GM12874 (cell line): ENCODE data around the gene LRRC45.

Experiments used
- TF ChIP-seq, protein P1 (sequence below): IDR thresholded peaks from 2 replicates; pipeline ENCODE4 v1.5.1; 2011; ENCODE audit warnings: low read depth, mild to moderate bottlenecking, control low read depth, low read length, moderate library complexity; ENCODE audit not compliant: insufficient read depth

Gene LRRC45

DNA sequence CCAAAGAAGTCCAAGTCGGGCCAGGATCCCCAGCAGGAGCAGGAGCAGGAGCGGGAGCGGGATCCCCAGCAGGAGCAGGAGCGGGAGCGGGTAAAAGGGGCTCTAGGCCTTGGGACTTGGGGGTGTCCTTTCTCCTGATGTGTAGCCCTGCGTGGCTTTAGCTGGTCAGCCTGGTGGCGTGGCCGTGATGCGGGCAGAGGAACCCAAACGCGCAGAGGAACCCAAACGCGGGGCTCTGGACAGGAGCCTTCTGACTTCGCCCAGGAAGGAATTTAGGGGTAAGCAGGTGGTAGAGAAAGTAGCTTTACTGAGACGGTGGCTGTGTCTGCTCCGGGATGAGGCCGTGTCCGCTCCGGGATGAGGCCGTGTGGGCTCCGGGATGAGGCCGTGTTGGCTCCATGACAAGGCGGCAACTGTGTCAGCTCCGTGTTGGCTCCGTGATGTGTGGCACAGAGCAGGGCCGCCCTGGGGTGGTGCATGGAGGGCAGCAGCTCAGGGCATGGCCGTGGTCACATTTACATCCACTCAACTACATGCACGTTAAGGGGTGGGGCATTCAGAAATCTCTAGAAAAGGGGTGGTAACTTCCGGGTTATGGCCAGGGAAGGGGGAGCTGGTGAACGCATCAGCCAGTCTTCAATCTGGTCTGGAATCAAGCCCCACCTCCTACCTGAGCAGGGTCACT is 26.2 kb upstream of the LRRC45 start:
- TF ChIP-seq, protein P1, sequence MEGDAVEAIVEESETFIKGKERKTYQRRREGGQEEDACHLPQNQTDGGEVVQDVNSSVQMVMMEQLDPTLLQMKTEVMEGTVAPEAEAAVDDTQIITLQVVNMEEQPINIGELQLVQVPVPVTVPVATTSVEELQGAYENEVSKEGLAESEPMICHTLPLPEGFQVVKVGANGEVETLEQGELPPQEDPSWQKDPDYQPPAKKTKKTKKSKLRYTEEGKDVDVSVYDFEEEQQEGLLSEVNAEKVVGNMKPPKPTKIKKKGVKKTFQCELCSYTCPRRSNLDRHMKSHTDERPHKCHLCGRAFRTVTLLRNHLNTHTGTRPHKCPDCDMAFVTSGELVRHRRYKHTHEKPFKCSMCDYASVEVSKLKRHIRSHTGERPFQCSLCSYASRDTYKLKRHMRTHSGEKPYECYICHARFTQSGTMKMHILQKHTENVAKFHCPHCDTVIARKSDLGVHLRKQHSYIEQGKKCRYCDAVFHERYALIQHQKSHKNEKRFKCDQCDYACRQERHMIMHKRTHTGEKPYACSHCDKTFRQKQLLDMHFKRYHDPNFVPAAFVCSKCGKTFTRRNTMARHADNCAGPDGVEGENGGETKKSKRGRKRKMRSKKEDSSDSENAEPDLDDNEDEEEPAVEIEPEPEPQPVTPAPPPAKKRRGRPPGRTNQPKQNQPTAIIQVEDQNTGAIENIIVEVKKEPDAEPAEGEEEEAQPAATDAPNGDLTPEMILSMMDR = no peak

DNA sequence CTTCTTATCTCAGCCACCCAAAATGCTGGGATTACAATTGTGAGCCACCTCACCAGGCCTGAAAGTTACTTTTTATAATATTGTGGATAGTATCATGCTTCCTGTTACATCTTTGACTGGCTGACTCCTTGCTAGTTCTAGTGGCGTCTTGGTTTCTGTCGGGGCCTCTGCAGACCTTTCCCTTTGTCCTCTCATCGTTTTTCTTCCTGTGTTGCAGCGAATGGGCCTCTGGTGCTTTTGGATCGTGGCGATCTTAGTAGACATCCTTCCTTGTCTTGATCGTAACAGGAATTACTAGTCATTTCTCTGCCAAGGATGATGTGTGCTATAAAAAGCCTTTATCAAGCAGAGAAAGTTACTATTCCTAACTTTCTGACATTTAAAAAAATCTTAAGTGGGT is 24.9 kb upstream of the LRRC45 start:
- TF ChIP-seq, protein P1 = no peak

DNA sequence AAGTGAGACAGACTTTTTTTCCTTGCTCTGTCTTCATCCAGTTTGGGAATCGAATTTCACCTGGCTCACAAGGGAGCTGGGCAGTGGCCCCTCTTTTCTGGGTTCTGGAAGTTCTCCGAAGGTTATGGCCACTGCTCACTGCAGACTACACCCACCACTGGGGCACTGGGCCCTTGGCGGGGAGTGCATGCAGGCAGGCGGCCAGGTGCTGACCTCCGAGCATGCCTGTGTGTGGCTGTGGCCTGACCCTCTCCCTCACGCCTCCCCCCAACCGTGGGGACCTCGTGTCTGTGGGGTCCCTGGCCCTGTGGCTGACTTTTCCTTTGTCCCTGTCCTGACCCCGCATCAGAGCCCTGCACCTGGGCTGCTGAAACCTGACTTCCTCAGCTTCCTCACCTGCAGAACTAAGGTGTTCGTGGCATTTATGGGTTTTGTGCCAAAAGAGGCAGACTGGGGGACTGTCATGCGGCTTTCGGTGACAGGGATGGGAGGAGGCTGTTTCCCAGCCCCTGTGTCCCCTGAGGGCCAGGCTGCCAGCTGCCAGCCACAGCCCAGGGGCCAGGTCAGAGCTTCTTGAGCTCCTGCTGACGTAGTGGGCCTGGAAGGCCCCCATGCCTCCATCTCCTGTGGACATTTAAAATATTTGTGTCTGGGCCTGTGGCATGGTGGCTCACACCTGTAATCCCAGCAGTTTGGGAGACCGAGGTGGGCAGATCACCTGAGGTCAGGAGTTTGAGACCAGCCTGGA is 24.2 kb upstream of the LRRC45 start:
- TF ChIP-seq, protein P1 = no peak

DNA sequence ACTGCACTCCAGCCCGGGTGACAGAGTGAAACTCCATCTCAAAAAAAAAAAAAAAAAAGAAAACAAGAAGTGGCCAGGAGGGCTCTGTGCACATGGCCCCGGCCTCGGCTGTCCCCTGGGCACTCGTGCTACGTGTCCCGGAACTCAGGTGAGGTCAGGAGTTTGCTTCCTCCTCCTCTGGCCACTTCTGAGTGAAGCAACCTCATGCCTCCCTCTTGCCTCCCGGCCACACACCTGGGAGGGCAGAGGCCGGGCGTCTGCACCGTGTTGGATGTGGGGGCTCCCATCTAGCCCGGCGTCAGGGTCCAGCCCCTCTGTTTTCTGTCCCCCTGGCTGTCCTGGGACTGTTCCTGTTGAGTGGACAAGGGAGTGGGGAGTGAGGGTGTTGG is 23.5 kb upstream of the LRRC45 start:
- TF ChIP-seq, protein P1 = no peak

DNA sequence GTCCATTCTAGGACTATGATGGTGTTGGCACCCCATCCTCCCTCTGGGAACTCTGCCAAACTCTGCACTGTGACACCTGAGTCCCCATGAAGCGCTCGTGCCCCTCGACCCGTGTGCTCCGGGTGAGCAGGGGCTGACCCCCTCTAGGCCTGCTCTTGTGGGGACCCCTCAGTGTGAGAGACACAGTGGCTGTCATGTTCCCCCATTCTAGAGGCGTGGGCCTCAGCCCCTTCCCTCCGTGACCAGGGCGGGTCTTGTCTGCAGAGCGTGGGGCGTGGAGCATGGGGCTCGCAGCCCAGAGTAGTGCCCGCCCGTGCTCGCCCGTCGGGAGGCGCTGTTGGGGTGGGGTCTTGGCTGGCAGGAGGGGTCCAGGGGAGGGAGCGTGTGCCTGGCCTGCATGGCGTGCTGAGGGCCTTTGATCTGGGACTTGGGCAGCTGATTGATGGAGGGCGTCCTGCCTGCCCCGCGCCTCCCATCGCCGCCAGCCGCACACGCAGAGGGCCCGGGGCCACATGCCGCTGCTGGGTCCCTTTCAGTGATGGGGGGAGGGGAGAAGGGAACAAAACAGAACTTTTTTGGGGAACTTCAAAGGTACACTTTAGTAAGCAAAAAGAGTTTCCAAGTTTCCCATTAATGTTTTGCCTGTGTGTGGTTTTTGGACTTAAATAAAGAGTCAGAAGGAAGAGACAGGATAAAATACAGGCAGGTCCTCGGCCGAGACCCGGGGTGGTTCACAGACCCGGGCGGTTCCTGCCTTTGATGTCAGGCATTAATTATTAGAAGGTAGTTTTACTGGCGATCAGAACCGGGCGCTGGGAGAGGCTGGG is 22.9 kb upstream of the LRRC45 start:
- TF ChIP-seq, protein P1 = no peak

DNA sequence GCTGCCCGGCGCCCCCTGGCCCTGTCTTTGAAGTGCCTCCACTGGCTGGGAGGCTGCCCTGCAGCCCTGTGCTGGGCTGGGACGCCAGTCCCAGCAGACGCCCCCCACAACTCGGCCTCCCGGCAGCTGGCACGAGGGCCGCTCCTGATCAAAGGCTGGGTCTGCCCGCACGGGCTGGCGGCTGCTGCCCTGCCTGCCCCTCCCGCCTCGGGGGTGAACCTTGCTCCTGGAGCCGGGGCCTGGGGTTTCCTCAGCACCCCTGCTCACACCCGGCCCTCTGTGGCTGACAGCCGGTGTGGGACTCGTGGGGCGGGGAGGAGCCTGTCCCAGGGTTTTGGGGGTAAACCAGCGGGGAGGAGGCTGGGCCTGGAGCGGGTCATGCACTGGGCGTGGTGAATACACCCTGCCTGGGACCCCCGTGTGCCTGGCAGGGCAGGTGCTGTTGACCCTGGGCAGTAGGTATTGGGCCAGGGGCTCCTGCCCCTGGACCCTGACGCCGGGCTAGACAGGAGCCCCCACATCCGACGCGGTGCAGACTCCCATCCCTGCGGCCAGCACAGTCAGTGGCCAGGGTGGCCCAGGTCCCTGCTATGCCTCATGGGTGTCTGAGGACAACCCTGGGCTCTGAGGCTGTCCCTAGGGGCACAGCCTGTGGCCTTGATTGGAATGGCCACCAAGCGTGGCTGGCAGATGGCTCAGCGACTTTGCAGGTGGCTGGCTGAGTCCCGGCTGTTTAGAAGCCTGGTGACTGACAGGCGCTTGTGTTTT is 22.1 kb upstream of the LRRC45 start:
- TF ChIP-seq, protein P1 = no peak
